DND-41 (cell line): ENCODE data around the gene USP6.

Experiments
- ATAC-seq: fragments of 200-7000 bp; cut with Tn5 transposase; 3 replicates; pipeline ENCODE4 v1.9.1; 2021; ENCODE audit warnings: low read depth; ENCODE audit not compliant: insufficient read depth
- DNase-seq: peaks from one replicate; pipeline ENCODE4 v3.0.0-alpha.2; 2020
- H2AFZ ChIP-seq: 2 replicates; pipeline ENCODE4 v1.6.0; 2012; ENCODE audit warnings: low read depth, low read length
- H3K27ac ChIP-seq: 2 replicates; pipeline ENCODE4 v1.5.1; 2012; ENCODE audit warnings: low read length, inconsistent platforms
- H3K27me3 ChIP-seq: fragments of 200-600 bp; sonication (generic); 2 replicates; pipeline ENCODE4 v1.6.0; 2012; ENCODE audit warnings: low read length, mild to moderate bottlenecking, inconsistent platforms; ENCODE audit not compliant: insufficient read depth, poor library complexity
- H3K36me3 ChIP-seq: 2 replicates; pipeline ENCODE4 v1.5.1; 2012; ENCODE audit warnings: low read length, inconsistent platforms; ENCODE audit not compliant: insufficient read depth
- H3K4me1 ChIP-seq: 2 replicates; pipeline ENCODE4 v1.5.1; 2012; ENCODE audit warnings: mild to moderate bottlenecking, low read length; ENCODE audit not compliant: insufficient read depth
- H3K4me2 ChIP-seq: 2 replicates; pipeline ENCODE4 v1.6.0; 2012; ENCODE audit warnings: mild to moderate bottlenecking, moderate library complexity, low read length, inconsistent platforms; ENCODE audit not compliant: insufficient read depth
- H3K4me3 ChIP-seq, 2 experiments: fragments of 200-600 bp in 1 of 2; shearing (Covaris generic) in 1 of 2; 2 replicates each; pipeline ENCODE4 v1.5.1; 2012 to 2016; ENCODE audit warnings: inconsistent platforms in 2 of 2, low read length in 2 of 2, mild to moderate bottlenecking in 2 of 2, low read depth in 1 of 2, moderate library complexity in 1 of 2
- H3K79me2 ChIP-seq: 2 replicates; pipeline ENCODE4 v1.6.0; 2012; ENCODE audit warnings: low read length, inconsistent platforms; ENCODE audit not compliant: insufficient read depth
- H3K9ac ChIP-seq: 2 replicates; pipeline ENCODE4 v1.6.0; 2012; ENCODE audit warnings: low read depth, mild to moderate bottlenecking, inconsistent platforms, low read length, moderate library complexity
- H3K9me3 ChIP-seq: 2 replicates; pipeline ENCODE4 v1.5.1; 2012; ENCODE audit warnings: low read length, moderate library complexity, mild to moderate bottlenecking, inconsistent platforms; ENCODE audit not compliant: insufficient read depth, severe bottlenecking
- H4K20me1 ChIP-seq: 2 replicates; pipeline ENCODE4 v1.6.0; 2012; ENCODE audit warnings: low read length; ENCODE audit not compliant: insufficient read depth
- EZH2 ChIP-seq: IDR thresholded peaks from 3 replicates; pipeline ENCODE4 v1.6.1; 2012; ENCODE audit warnings: borderline replicate concordance, low read depth, mild to moderate bottlenecking, moderate library complexity, low read length, inconsistent platforms; ENCODE audit not compliant: severe bottlenecking
- TF ChIP-seq, protein P1 (sequence below): IDR thresholded peaks from 2 replicates; pipeline ENCODE4 v1.5.1; 2012; ENCODE audit warnings: borderline replicate concordance, low read length, moderate library complexity, mild to moderate bottlenecking; ENCODE audit not compliant: poor library complexity, severe bottlenecking; ENCODE audit errors: extremely low read depth

The USP6 gene

DNA sequence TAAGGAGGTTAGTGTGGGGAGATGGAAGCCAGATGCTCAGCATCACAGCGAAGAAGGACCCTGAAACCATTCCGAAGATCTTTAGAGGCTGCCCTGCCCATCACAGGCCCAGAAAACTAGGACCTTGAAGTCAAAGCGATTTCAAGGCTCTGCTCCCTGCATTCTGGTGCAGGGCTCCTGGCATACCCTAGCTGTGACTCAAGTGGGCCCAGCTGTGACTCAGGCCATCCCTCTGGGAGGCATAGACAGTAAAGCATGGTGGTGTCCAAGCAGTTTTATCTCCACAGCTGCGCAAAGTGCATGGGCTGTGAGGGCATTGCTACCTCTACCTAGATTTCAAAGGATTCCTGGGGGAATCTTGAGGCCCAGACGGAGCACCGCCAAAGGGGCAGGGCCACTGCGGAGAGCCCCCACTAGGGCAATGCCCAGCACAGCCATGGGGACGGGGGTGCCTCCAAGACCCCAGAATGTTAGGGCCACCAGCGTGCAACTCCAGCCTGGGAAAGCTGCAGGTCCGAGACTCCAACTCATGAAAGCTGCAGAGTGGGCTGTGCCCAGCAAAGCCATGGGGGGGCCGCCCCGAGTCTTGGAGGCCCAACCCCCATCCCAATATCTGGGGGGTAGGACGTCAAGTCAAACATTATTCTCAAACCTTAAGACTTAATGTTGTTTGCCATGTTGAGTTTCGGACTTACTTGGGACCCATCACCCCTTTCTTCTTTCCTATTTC is 87.5 kb downstream of the USP6 start:
- H3K79me2 ChIP-seq: no peaks in the 10 kb centered on the region
- H3K9me3 ChIP-seq: no peaks in the 10 kb centered on the region
- no peaks in the 10 kb centered on the region for H3K27me3 ChIP-seq
- no peak for TF ChIP-seq EZH2
- TF ChIP-seq, protein P1, sequence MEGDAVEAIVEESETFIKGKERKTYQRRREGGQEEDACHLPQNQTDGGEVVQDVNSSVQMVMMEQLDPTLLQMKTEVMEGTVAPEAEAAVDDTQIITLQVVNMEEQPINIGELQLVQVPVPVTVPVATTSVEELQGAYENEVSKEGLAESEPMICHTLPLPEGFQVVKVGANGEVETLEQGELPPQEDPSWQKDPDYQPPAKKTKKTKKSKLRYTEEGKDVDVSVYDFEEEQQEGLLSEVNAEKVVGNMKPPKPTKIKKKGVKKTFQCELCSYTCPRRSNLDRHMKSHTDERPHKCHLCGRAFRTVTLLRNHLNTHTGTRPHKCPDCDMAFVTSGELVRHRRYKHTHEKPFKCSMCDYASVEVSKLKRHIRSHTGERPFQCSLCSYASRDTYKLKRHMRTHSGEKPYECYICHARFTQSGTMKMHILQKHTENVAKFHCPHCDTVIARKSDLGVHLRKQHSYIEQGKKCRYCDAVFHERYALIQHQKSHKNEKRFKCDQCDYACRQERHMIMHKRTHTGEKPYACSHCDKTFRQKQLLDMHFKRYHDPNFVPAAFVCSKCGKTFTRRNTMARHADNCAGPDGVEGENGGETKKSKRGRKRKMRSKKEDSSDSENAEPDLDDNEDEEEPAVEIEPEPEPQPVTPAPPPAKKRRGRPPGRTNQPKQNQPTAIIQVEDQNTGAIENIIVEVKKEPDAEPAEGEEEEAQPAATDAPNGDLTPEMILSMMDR: no peak
- no peak overlapping the region for H2AFZ ChIP-seq
- ATAC-seq (no peak), DNase-seq (no peak)
- no peak overlapping the region for H3K27ac ChIP-seq
- H3K36me3 ChIP-seq: no peaks in the 10 kb centered on the region
- H3K4me3 ChIP-seq: no peak overlapping the region
- H3K4me2 ChIP-seq: no peak overlapping the region
- no peak overlapping the region for H3K9ac ChIP-seq
- no peaks in the 10 kb centered on the region for H4K20me1 ChIP-seq
- H3K4me1 ChIP-seq: no peaks in the 10 kb centered on the region

DNA sequence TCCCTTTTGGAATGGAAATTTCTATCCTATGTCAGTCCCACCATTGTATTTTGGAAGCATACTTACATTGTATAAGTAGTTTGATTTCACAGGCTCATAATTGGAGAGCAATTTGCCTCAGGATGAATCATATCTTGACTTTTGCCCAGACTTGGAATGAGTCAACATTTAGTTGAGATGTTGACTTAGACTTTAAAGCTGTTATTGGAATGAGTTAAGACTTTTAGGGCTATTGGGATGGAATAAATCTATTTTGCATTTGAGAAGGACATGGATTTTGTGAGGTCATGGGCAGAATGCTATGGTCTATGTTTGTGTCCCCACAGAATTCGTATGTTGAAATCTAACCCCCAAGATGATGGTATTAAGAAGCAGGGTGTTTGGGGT is 88.1 kb downstream of the USP6 start:
- Histone ChIP-seq H4K20me1 (no peaks in the 10 kb centered on the region), H3K4me2 (no peak overlapping the region), H3K36me3 (no peaks in the 10 kb centered on the region), H3K27me3 (no peaks in the 10 kb centered on the region), H3K9me3 (no peaks in the 10 kb centered on the region), H2AFZ (no peak overlapping the region), H3K4me3 (no peak overlapping the region), H3K4me1 (no peaks in the 10 kb centered on the region), H3K9ac (no peak overlapping the region), H3K79me2 (no peaks in the 10 kb centered on the region), H3K27ac (no peak overlapping the region)
- DNase-seq (no peak), ATAC-seq (no peak)
- no peak for TF ChIP-seq EZH2
- TF ChIP-seq, protein P1: no peak

- H3K27ac ChIP-seq: no peak overlapping the region
- no peak overlapping the region for H2AFZ ChIP-seq
- no peaks in the 10 kb centered on the region for H3K27me3 ChIP-seq
- no peaks in the 10 kb centered on the region for H3K4me1 ChIP-seq
- no peaks in the 10 kb centered on the region for H4K20me1 ChIP-seq
- H3K4me2 ChIP-seq: no peak overlapping the region
- H3K79me2 ChIP-seq: no peaks in the 10 kb centered on the region
- no peak overlapping the region for H3K4me3 ChIP-seq
- peaks cover 8% of the 10 kb centered on the region for H3K36me3 ChIP-seq
- TF ChIP-seq EZH2: no peak
- TF ChIP-seq, protein P1: no peak
- DNase-seq: no peak
- ATAC-seq: no peak
- no peaks in the 10 kb centered on the region for H3K9me3 ChIP-seq
- H3K9ac ChIP-seq: no peak overlapping the region
These were observed 93.6 kb downstream of the USP6 start for GRCh38 chr17:5209396-5209795.

GRCh38 chr17:5210091-5210490 is 94.3 kb downstream of the USP6 start:
- Histone ChIP-seq H3K4me1 (no peaks in the 10 kb centered on the region), H3K9me3 (no peaks in the 10 kb centered on the region), H3K4me2 (no peak overlapping the region), H3K79me2 (no peaks in the 10 kb centered on the region), H3K4me3 (no peak overlapping the region), H3K27ac (no peak overlapping the region), H3K27me3 (no peaks in the 10 kb centered on the region), H4K20me1 (no peaks in the 10 kb centered on the region), H3K9ac (no peak overlapping the region), H3K36me3 (peaks cover 11% of the 10 kb centered on the region), H2AFZ (no peak overlapping the region)
- DNase-seq (no peak), ATAC-seq (no peak)
- no peak for TF ChIP-seq EZH2
- TF ChIP-seq, protein P1: no peak
